ENCODE data around the gene MMS19.

DNA sequence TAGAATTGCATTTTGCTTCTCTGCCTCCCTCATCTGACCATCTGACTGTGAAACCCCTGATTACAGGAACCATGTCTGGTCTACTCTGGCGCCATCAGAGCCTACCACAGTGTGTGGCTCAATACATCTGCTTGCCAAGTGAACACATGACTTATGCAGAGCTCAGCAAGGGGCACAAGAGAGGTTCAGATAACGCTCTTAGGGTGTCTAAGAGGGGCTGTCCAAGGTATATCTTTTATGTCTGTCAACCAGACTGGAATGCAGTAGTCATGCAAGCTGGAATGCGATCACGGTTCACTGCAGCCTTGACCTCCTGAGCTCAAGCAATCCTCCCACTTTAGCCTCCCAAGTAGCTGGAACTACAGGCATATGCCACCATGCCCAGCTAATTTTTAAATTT lies 86.8 kb downstream of the MMS19 start:
- TF ChIP-seq, protein P1, sequence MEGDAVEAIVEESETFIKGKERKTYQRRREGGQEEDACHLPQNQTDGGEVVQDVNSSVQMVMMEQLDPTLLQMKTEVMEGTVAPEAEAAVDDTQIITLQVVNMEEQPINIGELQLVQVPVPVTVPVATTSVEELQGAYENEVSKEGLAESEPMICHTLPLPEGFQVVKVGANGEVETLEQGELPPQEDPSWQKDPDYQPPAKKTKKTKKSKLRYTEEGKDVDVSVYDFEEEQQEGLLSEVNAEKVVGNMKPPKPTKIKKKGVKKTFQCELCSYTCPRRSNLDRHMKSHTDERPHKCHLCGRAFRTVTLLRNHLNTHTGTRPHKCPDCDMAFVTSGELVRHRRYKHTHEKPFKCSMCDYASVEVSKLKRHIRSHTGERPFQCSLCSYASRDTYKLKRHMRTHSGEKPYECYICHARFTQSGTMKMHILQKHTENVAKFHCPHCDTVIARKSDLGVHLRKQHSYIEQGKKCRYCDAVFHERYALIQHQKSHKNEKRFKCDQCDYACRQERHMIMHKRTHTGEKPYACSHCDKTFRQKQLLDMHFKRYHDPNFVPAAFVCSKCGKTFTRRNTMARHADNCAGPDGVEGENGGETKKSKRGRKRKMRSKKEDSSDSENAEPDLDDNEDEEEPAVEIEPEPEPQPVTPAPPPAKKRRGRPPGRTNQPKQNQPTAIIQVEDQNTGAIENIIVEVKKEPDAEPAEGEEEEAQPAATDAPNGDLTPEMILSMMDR (IDR thresholded peaks at IDR 0.05; ENCODE audit: low read depth, low read length): no peak
- TF ChIP-seq EZH2phosphoT487 (IDR thresholded peaks at IDR 0.05; ENCODE audit: low read depth): no peak

All from OCI-LY3 (cell line).